G401 (cell line): Measurements from ENCODE around the gene AURKB. TPM values are rescaled to one million over a fixed set of nuclear protein-coding genes. Genes with fewer than 3 reads are reported as not detected.

Experiments
- DNase-seq: peaks from one replicate; pipeline ENCODE4 v3.0.0-alpha.2; 2015; ENCODE audit warnings: low spot score
- in situ Hi-C: cut with HindIII; loops from 2 replicates; pipeline ENCODE4 v1.10.0; 2016; ENCODE audit warnings: low sequenced_read_pairs, mixed read lengths
- total RNA-seq: library from RNA; depleted of rRNA; stranded (reverse); fragments of >200 nt; shearing (Covaris generic); gene quantifications from 2 replicates; pipeline ENCODE4 v1.2.3, GENCODE V29; 2014

Gene AURKB
- total RNA-seq, 1 experiment from 2014 or later, result 166 TPM

DNA sequence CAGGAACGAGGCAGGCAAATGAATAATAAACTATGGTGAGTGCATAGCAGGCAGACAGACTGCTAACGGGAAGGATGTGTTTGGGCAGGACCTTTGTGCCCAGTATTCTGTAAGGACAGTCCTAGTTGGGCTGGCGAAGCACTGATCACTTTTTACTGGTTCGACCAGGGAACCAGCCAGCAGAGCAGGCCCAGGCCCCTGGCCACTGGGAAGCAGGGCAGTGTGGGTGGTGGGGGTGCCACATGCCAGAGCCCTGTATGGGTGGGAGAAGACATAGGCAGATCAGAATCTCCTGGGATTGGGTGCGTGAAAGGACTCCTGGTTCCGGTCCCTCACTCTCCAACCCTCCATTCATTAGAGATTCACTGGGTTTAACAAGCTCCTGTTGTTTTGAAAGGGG lies 43.6 kb downstream of the AURKB start:
- in situ Hi-C loops, result no loop called here

GRCh38 chr17:8164815-8165131 lies 45.6 kb downstream of the AURKB start:
- no peak for DNase-seq
- in situ Hi-C loops, result no loop called here

More for the DNA sequence above, 43.6 kb downstream of the AURKB start:
- no peak for DNase-seq

DNA sequence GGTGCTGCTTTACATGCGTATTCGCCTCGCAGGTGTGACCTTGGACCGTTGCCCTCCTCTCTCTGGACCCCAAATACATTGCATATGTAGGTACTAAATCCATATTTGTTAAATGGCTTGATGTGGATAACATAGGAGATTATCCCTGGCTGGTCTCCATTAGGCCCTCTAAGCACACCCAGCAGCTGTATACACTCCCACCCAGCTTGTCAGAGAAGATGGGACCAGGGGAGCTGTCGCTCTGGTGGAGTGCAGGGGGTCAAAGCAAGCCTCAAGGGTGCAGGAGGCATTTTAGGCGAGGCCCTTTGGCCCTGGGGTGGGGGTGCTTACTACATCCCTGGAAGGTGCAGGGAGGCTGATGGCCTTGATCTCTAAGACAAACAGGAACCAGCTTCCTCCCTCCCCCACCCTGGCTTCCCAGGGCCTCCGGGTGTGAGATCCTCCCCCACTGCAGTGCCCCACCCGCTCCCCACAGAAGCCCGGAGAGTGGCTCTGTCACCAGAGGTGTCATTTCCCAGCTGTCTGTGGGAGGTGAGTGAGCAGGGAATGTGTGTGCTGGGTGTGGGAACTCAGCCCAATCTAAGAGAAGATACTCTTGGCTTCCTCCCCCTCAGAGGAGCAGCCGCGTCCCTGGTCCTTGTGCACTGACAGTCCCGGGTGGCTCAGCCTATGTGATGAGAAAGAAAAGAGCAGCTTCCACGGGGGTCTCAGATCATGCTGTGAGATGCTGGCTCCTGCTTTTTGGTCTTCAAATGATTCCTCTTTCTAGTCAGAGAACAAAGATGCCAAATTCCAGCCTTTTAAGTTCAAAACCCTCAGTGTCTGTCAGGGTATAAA lies 46.2 kb downstream of the AURKB start:
- peak; percentile 74 for DNase-seq
- in situ Hi-C loops, result no loop called here

DNA sequence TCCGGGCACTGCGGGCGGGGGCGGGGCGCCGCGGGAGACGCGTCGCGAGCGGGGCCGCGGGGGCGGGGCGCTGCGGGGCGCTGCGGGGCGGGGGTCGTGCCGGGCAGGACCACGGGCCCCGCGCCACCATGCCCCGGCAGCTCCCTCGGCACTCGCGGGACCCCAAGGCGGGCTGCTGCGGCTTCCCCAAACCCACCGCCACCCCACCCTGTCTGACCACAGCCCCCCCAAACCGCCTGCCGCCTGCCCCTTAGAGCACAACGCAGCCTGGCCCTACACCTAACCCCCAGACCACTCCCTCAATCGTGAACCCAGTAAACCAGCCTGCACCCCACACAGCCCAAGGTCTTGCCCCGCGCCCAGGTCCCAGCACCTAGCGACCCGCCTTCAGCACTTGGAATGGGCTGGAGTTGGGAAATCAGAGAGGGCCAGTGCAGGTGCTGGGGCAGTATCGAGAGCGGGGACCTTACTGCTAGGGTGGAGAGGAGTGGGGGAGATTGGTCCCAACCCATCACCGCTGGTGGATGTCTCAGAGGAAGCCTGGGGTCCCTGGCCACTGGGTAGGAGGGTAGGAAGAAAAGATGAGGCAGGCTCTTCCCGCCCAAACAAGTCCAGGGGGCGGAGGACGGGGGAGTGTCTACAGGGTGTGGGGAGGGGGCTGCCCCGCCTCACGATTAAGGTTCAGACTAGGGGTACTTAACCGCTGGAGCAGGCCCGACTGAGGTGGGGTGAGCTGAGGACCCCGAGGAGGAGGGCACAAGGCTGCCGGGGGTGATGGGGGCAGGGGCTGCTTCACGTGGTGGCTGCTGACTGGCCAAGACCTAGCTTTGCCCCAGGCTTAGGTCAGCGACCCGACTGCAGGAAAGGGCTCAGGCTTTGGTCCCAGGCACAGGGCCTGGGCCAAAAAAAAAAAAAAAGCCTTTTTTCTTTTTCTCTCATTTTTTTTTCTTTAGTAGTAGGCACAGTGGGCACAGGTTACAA lies 47.1 kb downstream of the AURKB start:
- in situ Hi-C loops, result no loop called here
- peak; percentile 54 for DNase-seq

DNA sequence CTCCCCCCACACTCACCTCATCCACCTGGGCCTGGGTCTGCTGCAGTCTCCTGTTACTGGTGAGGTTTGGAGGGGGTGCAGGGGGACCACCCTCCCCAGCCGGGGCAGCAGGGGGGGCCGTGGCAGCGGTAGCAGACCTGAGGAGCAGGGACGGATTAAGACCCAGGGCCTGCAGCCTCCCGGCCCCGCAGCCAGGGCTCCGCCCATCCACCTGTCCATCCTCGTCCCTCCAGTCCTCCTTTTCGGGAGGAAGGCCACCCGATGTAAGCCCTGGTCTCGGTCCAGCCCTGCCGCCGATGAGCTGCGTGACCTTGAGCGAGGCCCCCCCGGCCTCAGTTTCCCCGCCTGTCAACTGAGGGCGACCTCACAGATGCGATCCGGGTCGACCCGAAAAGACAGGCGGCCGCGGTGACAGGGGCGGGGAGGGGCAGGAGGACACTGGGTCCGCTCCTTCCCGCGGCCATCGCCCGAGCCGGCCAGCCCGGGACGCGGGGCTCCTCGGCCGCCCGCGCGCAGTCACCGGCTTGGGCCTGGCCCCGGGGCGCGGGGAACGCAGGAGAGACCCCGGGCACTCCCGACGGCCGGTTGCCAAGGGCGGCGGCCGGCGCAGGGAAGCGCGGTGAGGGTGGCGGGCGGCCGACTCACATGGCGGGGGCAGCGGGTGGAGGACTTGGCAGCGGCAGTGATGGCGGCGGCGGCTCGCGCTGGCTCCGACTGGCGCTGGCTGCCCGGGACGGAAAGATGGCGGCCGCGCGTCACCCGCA lies 48.0 kb downstream of the AURKB start, which contains the start of gene VAMP2:
TSS of gene VAMP2 (minus strand) at position 716 of the 764 bp plus-strand sequence. CDS start at position 647, 69 bp downstream.
- in situ Hi-C loops, result no loop called here
- DNase-seq, result peak; percentile 67

DNA sequence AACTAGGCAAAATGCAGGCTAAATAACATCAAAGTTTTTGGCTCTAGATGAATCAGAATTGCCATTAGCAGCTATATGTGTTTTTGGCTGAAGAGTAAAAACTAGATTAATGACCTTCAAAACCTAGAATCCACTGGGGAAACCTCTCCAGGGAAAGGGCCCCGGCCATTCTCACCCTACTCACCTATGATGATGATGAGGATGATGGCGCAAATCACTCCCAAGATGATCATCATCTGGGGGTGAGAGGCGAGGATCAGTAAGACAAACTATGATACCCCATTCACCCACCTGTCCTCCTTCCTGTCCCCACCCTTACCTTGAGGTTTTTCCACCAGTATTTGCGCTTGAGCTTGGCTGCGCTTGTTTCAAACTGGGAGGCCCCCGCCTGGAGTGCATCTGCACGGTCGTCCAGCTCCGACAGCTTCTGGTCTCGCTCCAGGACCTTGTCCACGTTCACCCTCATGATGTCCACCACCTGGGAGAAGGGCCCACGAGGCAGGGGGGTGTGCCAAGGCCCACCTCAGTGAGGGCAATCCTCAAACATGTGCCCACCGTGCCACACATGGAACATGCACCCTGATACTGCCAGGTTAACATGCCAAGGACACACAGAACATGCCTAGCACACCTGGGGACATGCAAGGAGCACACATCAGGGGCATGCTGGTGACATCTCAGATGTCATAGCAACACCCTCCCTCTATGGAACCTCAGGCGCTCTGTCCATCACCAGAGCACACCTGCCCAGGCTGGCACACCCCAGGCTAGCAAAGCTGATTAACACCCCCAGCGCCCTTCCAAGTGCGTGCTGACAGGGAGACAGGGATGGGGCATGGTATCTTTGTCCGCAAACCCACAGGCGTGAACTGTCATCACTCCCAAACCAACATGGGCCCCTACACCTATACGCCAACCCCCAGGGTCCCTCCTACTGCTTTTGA lies 48.8 kb downstream of the AURKB start:
- in situ Hi-C loops, result no loop called here

GRCh38 chr17:8160741-8161221 lies 49.6 kb downstream of the AURKB start:
- in situ Hi-C loops, result no loop called here
- DNase-seq, result no peak

More for the DNA sequence above, 48.8 kb downstream of the AURKB start:
- no peak for DNase-seq

DNA sequence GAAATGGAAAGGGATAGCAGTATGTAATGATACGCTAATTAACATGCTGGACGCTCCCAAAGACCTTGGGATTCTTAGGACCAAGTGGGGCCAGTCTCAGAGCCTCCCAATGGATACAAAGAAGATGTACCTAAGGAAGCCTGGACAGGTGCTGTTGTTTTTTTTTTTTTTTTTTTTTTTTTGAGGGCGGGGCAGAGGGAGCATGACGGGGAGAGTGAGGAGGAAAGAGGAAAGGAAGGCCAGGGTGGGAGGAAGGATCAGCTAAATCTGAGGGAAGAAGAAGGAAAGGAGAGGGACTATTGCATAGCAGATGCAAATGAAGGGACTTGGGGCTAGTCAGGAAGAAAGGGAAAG lies 50.2 kb downstream of the AURKB start:
- in situ Hi-C loops, result no loop called here
- DNase-seq, result no peak

DNA sequence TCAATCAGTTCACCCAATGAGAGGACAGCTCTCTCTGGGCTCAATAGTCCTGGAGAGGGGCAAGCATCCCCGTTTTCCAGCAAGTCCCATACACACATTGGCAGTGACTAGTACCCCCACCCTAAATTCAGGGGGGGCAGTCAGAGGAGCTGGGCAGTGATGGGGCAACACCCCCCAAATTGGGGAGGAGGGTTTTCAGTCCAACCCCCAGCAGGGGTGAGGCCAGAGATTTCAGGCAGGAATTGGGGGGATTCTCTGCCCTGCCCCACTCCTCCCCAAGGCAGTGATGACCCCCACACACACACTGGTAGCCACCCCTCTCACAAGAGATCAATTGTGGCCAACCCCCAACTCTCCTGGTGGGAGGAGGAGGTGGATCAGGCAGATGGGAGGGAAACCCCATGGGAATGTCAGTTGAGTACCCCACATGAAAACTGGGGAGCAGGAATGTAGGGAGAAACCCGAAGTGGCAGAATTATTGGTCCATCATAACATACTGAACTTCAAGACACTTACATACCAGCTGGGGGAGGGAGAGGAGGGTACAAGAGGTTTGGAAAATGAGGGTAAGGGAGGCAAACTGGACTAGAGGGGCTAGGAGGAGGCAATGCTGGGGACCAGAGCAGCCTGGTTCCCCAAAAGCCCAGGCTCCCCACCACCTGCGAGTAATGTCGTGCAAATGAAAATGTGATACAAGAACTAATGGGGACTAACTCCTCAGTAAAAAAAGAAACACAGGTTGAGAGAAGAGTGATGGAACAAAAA lies 50.7 kb downstream of the AURKB start:
- no peak for DNase-seq
- in situ Hi-C loops, result no loop called here

DNA sequence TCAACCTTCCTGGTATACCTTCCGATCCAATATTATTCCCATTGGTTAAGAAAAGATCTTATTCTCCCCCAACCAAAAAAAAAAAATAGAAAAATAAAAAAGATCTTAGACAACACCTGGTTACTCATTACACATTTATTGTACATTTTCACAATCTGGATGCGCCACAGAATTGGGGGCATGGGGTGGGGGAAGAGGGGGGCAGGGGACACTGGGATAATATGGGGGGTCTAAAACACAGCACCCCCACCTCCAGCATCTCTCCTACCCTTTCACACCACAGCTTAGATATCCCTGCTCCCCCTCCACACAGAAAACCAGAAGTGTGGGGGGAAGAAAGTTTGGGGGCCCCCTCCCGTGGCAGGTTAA lies 51.4 kb downstream of the AURKB start:
- in situ Hi-C loops, result no loop called here

DNA sequence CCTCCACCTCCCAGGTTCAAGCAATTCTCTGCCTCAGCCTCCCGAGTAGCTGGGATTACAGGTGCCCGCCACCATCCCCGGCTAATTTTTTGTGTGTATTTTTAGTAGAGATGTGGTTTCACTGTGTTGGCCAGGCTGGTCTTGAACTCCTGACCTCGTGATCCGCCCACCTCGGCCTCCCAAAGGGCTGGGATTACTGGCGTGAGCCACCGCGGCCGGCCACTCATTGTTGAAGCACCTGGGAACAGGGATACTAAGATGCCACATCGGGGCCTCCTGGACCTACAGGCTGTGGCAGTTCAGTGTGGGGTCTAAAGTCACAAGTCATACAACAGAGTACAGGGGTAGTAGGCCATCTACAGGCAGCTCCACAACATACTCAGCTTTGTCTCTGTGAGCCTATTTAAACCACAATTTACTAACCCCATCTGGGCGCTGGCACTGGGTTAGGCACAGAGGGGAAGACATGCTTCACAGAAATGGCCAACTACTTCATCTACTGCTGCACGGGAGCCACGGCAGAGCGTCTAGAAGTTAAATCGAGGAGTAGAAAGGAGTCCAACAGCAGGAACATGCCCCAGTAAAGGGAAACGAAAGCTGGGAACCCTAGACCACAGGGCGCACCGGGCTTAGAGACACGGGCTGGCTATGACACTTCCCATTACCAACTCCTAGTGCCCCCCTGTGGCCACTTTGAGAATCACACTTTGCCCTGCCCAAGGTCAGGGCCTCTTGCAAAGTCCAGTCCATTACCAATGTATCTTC lies 51.9 kb downstream of the AURKB start:
- in situ Hi-C loops, result no loop called here
- peak; percentile 91 for DNase-seq

More for the DNA sequence above, 51.4 kb downstream of the AURKB start:
- DNase-seq, result no peak

DNA sequence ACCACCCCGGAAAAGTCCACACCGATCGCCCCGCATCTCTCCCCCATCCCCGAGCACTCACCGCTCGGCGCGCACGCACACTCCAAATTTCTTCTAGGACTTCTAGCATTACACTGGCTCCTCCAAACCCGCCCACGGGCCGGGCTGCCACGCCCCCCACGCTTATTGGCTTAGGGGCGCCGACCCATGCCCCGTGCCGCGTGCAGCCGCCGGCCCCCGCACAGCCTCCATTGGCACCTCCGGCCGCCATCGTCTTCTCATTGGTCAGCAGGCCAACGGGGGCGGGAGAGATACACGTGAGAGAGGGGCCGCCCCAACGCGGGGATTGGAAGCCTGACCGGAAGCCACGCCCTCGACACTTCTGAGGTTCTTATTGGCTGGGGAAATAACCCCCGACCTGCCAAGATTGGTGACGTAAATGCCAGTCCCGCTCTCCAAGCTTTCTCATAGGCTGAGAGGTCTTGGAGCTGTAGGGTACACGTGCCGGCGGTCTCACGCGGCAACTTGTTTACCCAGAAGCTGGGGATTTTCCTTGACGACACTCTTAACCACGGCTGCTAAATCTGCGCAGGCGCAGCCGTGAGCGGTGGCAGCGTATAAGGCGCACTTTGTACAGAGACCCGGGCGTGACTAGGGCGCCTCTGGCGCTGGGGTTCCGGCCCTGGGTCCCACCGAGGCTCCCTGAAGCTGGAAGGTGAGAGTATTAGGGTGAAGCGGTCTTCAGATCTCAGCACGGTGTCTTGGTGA lies 54.0 kb downstream of the AURKB start:
- in situ Hi-C loops, result no loop called here
- DNase-seq, result peak; percentile 100

DNA sequence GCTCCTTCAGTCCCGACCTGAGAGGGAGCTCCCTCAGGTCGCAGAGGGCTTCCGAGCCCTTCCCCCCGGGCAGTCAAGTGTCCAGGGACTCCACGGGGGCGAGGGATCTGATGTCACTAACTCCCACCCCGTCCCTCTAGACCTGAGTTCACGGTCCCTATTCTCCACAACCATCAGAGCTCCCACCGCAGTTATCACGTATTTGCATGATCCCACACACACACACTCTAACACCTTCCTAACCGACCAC lies 54.5 kb downstream of the AURKB start:
- DNase-seq, result no peak
- in situ Hi-C loops, result no loop called here

DNA sequence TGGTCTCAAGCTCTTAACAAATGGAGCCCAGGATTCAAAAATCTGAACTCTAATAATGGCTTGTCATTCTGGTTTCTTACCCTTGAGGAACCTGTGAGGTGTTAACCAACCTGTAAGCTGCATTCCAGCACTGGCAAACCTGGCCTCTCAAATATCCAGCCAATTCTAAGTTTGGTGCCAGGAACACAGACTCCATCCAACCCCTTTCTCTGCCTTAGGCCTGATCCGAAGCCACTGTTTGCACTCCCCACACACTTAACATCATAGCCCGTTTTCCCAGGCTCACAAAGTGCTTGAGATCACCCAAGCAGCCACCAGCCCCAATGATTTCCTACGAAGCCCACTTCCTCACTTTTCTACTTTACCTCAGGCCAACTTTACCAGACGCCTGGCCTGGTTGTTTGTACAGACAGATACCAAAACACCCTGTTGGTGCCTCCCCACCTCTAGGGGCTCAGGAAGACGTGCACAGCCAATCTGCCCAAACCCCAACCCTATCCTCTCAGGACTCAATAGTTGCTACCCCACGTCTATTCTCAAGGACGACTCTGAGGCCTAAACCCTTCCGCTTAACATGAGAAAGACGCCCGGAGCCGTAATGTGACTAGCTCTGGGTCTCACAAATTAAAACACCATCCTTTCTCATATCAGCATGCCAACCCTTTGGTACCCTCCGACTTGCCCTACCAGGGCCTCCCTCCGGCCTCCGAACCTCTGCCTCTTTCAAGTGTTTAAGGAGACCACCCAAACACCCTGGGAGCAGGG lies 55.0 kb downstream of the AURKB start:
- in situ Hi-C loops, result no loop called here
- no peak for DNase-seq
